Endothelial cell of umbilical vein (primary cell): Measurements from ENCODE around the gene SFT2D1. TPM values are rescaled to one million over a fixed set of nuclear protein-coding genes. Genes with fewer than 3 reads are reported as not detected.

ENCODE experiments used
- BruUV-seq: library from RNA; stranded (reverse); fragments of 400-500 nt; replicated peaks from 2 replicates; lab custom pipeline; 2021; lab: Mats Ljungman, UMichigan
- CTCF ChIA-PET: fragments of 300-600, 350-600 bp; sonication (Branson Sonifier 250); formaldehyde crosslinking; loops from one replicate; lab custom pipeline; 2021; ENCODE audit warnings: antibody characterized with exemption, inconsistent platforms; lab: Charles Lee
- POLR2A ChIA-PET: fragments of 300-600, 350-600 bp; sonication (Branson Sonifier 250); formaldehyde crosslinking; loops from one replicate; lab custom pipeline; 2021; ENCODE audit warnings: antibody characterized with exemption, inconsistent platforms; lab: Charles Lee
- DNase-seq: peaks from one replicate; pipeline ENCODE4 v3.0.0-alpha.2; 2011; ENCODE audit warnings: low read depth, low spot score
- FAIRE-seq: peaks from 2 replicates; lab custom pipeline; 2011; peaks lifted over from hg19 to GRCh38; lab: Jason Lieb, UNC
- H2AFZ ChIP-seq: 2 replicates; pipeline ENCODE4 v1.6.0; 2012; ENCODE audit warnings: low read depth, low read length, control low read depth, inconsistent platforms
- H3K27ac ChIP-seq: 2 replicates; pipeline ENCODE4 v1.5.1; 2011; ENCODE audit warnings: low read depth, mild to moderate bottlenecking, control low read depth, low read length, moderate library complexity; ENCODE audit not compliant: insufficient read depth
- H3K27me3 ChIP-seq, 2 experiments: 2 replicates each; pipeline versions ENCODE4 v1.6.0 to v1.6.1; 2011; ENCODE audit warnings: low read length in 2 of 2, mixed read lengths in 1 of 2; ENCODE audit not compliant: control insufficient read depth in 2 of 2, insufficient read depth in 2 of 2
- H3K36me3 ChIP-seq, 2 experiments: 2 replicates in 1 of 2; 3 replicates in 1 of 2; pipeline ENCODE4 v1.5.1; 2011; ENCODE audit warnings: low read length in 2 of 2, mild to moderate bottlenecking in 1 of 2, moderate library complexity in 1 of 2; ENCODE audit not compliant: control insufficient read depth in 2 of 2, insufficient read depth in 2 of 2; ENCODE audit errors: extremely low read depth in 1 of 2
- H3K4me1 ChIP-seq: 3 replicates; pipeline ENCODE4 v1.5.1; 2011; ENCODE audit warnings: mild to moderate bottlenecking, low read length; ENCODE audit not compliant: control insufficient read depth, insufficient read depth; ENCODE audit errors: extremely low read depth
- H3K4me2 ChIP-seq: 2 replicates; pipeline ENCODE4 v1.6.1; 2011; ENCODE audit warnings: low read length, control low read depth, mixed read lengths; ENCODE audit not compliant: insufficient read depth
- H3K4me3 ChIP-seq, 3 experiments: fragments of 200-600 bp in 1 of 3; sonication (generic), shearing (Covaris generic) in 1 of 3; replicated peaks in 1 of 3; 2 replicates each; pipeline ENCODE4 v1.5.1; 2011 to 2016; ENCODE audit warnings: control low read depth in 3 of 3, low read length in 3 of 3, mild to moderate bottlenecking in 2 of 3, inconsistent platforms in 1 of 3, low read depth in 1 of 3, moderate library complexity in 1 of 3; ENCODE audit not compliant: insufficient read depth in 1 of 3
- H3K79me2 ChIP-seq: 2 replicates; pipeline ENCODE4 v1.6.0; 2012; ENCODE audit warnings: low read length, inconsistent platforms; ENCODE audit not compliant: control insufficient read depth, insufficient read depth
- H3K9ac ChIP-seq: replicated peaks from 2 replicates; pipeline ENCODE3; 2011; ENCODE audit warnings: low read length, control low read depth; ENCODE audit not compliant: insufficient read depth; ENCODE audit errors: extremely low read depth
- H3K9me1 ChIP-seq: replicated peaks from 3 replicates; pipeline ENCODE4 v1.6.0; 2011; ENCODE audit warnings: mild to moderate bottlenecking, low read length; ENCODE audit not compliant: control insufficient read depth, insufficient read depth; ENCODE audit errors: extremely low read depth
- H3K9me3 ChIP-seq: replicated peaks from 2 replicates; pipeline ENCODE4 v1.5.1; 2012; ENCODE audit warnings: low read length, inconsistent platforms; ENCODE audit not compliant: control insufficient read depth, insufficient read depth
- H4K20me1 ChIP-seq: replicated peaks from 2 replicates; pipeline ENCODE3; 2011; ENCODE audit warnings: mild to moderate bottlenecking, low read length; ENCODE audit not compliant: control insufficient read depth, insufficient read depth; ENCODE audit errors: extremely low read depth
- CTCF ChIP-seq, 2 donors: IDR thresholded peaks; 1 replicate in 1 of 2; 2 replicates in 1 of 2; pipeline ENCODE4 v1.5.1; 2011; ENCODE audit warnings: low read length in 2 of 2, mild to moderate bottlenecking in 2 of 2, moderate library complexity in 2 of 2, control low read depth in 1 of 2, inconsistent platforms in 1 of 2, low read depth in 1 of 2; ENCODE audit not compliant: insufficient read depth in 1 of 2; ENCODE audit errors: extremely low read depth in 1 of 2
- EZH2 ChIP-seq: IDR thresholded peaks from 2 replicates; pipeline ENCODE4 v1.6.1; 2012; ENCODE audit warnings: borderline replicate concordance, low read depth, mild to moderate bottlenecking, moderate library complexity, low read length, inconsistent platforms; ENCODE audit not compliant: severe bottlenecking
- FOS ChIP-seq: IDR thresholded peaks from 2 replicates; pipeline ENCODE4 v1.6.1; 2011; ENCODE audit warnings: mild to moderate bottlenecking, low read length, moderate library complexity, borderline replicate concordance; ENCODE audit not compliant: insufficient read depth
- GATA2 ChIP-seq: IDR thresholded peaks from 2 replicates; pipeline ENCODE4 v1.7.0; 2011; ENCODE audit warnings: low read depth, mild to moderate bottlenecking, moderate library complexity, mixed read lengths, low read length; ENCODE audit not compliant: insufficient read length, insufficient read depth
- JUN ChIP-seq: IDR thresholded peaks from 2 replicates; pipeline ENCODE4 v1.6.1; 2011; ENCODE audit warnings: borderline replicate concordance, low read depth; ENCODE audit not compliant: insufficient read length, insufficient read depth
- MAX ChIP-seq: IDR thresholded peaks from 2 replicates; pipeline ENCODE4 v1.6.1; 2011; ENCODE audit not compliant: insufficient read depth, insufficient read length
- MYC ChIP-seq: IDR thresholded peaks from one replicate; pipeline ENCODE4 v1.6.1; 2011; ENCODE audit warnings: mild to moderate bottlenecking, low read depth, low read length
- POLR2A ChIP-seq: IDR thresholded peaks from 2 replicates; pipeline ENCODE4 v1.6.1; 2012; ENCODE audit warnings: low read depth, mild to moderate bottlenecking, control low read depth, low read length
- POLR2AphosphoS5 ChIP-seq: IDR thresholded peaks from 2 replicates; pipeline ENCODE4 v1.6.1; 2012; ENCODE audit warnings: low read depth, mild to moderate bottlenecking, control low read depth, low read length, moderate library complexity; ENCODE audit not compliant: insufficient read depth
- dilution Hi-C: fragments of 300-500 bp; cut with MboI; formaldehyde crosslinking; loops from one replicate; pipeline ENCODE4 v1.15.0; 2019; ENCODE audit warnings: low sequenced_read_pairs; ENCODE audit not compliant: extremely low pct_ligation_motif_present
- intact Hi-C: fragments of 100-400 bp; cut with micrococcal nuclease; formaldehyde crosslinking; loops from one replicate; pipeline ENCODE4 v1.10.0; 2022
- polyA plus RNA-seq, 4 experiments: library from polyadenylated mRNA; depleted of rRNA in 3 of 4; stranded (reverse) in 3 of 4; unstranded in 1 of 4; fragments of >200 nt; gene quantifications; 2 replicates each; pipeline versions ENCODE4 v1.2.1 to v1.2.3, GENCODE V29; 2011 to 2012; ENCODE audit warnings: missing spikeins in 1 of 4
- total RNA-seq: library from RNA; stranded (reverse); gene quantifications from 2 replicates; pipeline ENCODE4 v1.2.3, GENCODE V29; 2021

SFT2D1 gene
- total and polyA plus RNA-seq, 2 donors (not counting 3 experiments of a cell fraction or from before 2014, with no cell fraction given): 22.9 to 30.6 TPM

GRCh38 chr6:166317261-166318212 lies 24.8 kb downstream of the SFT2D1 start:
- no peaks in the 10 kb centered on the region for H3K9me1 ChIP-seq
- no peak overlapping the region for H3K27ac ChIP-seq
- H3K4me1 ChIP-seq: no peaks in the 10 kb centered on the region
- no TSS peak for BruUV-seq
- TF ChIP-seq CTCF (IDR thresholded peaks at IDR 0.05; ENCODE audit: extremely low read depth in 1 of 2, insufficient read depth in 1 of 2, low read depth in 1 of 2, low read length in 2 of 2) (no peak), JUN (no peak), GATA2 (no peak), POLR2AphosphoS5 (no peak), POLR2A (no peak), MYC (no peak), EZH2 (no peak), FOS (no peak), MAX (no peak)
- POLR2A ChIA-PET: interaction anchor here (0.6 kb wide), 1 partner anchor 28 kb away, joined by 3 read pairs; no protein-coding TSS in a partner anchor
- H3K79me2 ChIP-seq: no peaks in the 10 kb centered on the region
- dilution Hi-C loops (no loop called here), intact Hi-C loops (no loop called here)
- no peak overlapping the region for H3K4me3 ChIP-seq
- CTCF ChIA-PET: interaction anchor here (1.3 to 2.8 kb wide), 3 partner anchors 9 to 83 kb away, joined by 3 to 13 read pairs (median 6); no protein-coding TSS in a partner anchor
- FAIRE-seq (no peak), DNase-seq (no peak)
- H3K4me2 ChIP-seq: no peak overlapping the region
- no peak overlapping the region for H2AFZ ChIP-seq
- no peaks in the 10 kb centered on the region for H3K9me3 ChIP-seq
- no peaks in the 10 kb centered on the region for H4K20me1 ChIP-seq
- H3K36me3 ChIP-seq: no peaks in the 10 kb centered on the region
- no peaks in the 10 kb centered on the region for H3K27me3 ChIP-seq
- no peak overlapping the region for H3K9ac ChIP-seq
